Cerebellar cortex (tissue), 1 donor: Measurements from ENCODE around the gene SIK1.
"Not testable (repeated sequence)": the region's sequence is repeated elsewhere in the genome, so short reads cannot be mapped to it uniquely, and the experiment has no call there.

Experiments used
- DNase-seq: peaks from one replicate; pipeline ENCODE4 v3.0.0-alpha.2; 2015; ENCODE audit warnings: low spot score

Gene SIK1

DNA sequence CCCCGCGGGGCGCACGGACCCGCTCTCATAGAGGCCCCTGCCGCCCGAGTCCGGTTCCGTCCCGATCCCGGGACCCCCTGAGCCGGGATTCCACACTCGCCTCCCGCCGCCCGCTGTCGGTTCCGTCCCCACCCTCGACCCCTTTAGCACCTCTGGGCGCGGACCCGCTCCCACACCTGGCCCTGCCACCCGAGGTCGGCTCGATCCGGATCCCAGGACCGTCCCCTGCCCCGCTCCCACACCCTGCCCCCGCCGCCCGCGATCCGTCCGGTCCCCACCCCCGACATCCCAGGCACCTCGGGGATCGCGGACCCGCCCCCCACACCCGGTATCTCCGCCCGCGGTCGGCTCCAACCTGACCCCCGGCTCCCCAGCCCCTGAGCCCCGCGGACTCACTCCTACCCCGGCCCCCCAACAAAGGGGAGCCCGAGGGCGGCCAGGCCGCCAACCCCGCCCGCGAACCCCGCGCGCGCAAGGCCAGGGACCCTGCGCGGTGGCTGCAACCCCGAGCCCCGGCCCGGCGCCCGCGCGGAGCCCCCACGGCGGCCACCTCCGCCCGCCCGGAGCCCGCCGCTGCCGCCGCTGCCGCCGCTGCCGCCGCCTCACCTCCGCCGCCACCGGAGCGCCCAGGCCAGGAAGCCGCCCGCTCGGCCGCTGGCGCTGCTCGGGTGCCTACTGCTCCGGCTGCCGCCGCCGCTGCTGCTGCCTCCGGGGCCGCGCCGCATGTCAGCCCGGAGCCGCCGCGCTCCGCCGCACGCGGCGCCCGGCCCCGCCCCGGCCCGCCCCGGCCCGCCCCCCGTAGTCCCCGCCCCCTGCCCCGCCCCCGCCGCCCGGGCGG, at the start of gene SIK1:
TSS of gene SIK1 (minus strand) at position 728 of the 838 bp plus-strand sequence. CDS start 953 bp downstream, outside the sequence.
- DNase-seq: not testable (repeated sequence)

DNA sequence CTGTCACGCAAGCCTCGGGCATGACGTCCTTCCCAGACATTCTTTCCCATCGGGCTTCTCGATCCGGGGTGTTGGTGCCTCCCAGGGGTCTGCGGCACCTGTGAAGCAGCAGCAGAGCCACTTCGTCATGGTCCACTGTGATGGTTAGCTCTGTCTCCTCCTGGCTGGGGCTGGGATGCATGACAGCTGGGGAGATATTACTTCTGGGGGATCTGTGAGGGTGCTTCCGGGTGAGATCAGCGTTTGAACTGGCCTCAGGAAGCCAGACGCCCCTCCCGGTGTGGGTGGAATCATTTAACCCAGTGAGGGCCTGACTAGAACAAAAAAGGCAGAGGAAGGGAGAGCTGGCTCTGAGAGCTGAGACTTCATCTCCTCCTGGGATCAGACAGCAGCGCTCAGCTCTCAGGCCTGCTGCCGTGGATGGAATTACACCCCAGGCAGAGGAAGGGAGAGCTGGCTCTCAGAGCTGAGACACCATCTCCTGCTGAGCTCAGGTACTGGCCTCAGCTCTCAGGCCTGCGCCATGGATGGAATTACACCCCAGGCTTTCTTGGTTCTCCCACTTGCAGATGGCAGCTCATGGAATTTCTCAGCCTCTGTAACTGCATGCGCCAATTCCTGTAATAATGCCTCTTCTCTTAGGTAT, 44.8 kb upstream of the SIK1 start:
- DNase-seq: not testable (repeated sequence)

DNA sequence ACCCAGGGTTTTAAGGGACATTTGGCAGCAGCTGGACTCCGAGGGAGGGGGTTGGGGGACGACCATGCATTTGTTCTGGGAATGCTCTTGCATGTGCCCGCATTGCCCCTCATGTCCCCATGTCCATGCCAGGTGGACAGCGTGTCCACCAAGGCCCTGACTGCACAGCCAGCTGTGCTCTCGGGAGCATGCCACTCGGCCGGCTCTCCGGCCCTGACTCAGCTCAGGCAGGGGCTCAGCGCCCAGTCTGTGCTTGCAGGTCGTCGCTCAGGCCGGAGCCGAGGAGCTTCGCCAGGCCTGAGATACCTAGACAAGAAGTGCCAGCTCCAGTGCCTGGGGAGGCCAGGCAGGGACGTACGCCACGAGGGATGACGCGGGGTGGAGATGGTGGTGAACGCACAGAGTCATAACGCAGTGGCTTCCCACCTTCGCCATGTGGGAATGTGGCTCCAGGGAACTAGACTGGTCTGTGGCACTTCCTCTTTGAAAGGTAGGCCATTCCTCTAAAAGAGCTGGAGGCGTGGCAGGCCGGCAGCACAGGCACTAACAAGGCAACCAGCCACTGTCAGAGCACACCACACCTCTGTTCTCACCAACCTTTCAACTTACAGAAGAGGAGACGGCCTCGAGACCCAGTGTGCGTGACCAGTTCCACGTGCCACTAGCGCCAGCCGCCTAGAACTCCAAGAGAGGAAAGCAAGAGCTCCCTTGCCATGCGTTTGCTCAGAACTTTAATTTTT, 43.0 kb upstream of the SIK1 start:
- not testable (repeated sequence) for DNase-seq

DNA sequence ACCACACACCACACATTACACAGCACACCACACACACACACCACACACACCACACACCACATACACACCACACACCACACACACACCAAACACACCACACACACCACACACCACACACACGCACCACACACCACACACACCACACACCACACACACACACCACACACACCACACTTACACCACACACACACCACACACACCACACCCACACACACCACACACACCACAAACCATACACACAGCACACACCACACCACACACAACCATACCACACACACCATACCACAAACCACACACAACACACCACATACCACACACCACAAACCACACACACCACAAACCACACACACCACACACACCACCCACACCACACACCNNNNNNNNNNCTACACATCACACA, 40.9 kb upstream of the SIK1 start:
- no peak for DNase-seq

GRCh38 chr21:43465159-43465558, 38.2 kb upstream of the SIK1 start:
- DNase-seq: not testable (repeated sequence)

DNA sequence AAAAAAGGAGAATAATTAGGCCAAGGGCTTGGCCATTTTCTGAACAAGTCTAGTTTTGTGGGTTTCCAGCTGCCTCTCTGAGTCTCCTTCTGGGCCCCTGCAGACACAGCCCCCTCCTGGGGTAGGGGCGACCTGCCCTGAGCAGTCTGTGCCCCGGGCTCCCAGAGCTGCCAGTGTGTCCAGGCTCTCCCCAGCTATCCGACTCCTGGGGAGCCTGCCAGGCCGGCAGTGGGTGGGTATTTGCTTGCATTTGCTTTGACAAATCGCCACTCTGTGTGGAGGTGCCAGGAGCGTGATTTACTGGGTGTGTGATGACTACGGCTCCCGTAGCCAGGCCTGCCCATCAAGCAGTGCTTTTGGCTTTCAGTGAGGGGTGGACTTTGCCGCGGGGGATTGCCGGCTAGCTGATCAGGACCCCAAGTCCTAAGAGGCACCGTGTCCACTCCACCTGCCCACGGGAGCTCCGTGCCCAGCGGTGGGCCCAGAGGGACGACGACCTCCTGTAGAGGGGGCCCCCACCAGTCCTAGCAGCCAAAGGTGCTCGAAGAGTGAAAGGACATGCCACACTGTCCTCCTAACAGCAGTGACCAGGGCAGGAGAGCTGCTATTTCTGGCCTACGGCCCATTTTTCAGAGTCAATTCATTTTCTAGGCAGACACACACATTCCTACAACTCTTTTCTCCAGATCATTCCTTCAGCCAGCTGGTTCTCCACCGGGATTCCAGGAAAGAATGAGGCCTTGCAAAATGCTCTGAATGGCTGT, 36.7 kb upstream of the SIK1 start:
- not testable (repeated sequence) for DNase-seq

DNA sequence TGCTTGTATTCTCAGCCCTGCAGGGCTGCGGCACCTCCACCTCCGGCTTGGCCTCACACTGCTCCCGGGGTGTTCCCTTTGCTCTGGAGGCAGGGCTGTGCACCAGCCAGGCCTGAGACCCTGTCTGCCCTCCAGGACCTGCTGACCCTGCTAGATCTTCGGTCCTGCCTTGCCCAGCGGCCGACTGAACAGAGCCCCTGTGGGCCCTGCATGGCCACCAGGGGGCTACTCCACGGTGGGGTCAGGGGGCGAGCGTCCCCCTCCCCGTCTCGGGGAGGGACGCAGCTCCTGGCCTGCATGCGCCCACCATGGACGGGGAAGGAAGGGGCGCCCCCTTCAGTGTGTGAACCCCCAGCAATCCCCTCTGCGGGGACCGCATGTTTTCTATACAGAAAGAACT, 36.0 kb upstream of the SIK1 start:
- DNase-seq: not testable (repeated sequence)

DNA sequence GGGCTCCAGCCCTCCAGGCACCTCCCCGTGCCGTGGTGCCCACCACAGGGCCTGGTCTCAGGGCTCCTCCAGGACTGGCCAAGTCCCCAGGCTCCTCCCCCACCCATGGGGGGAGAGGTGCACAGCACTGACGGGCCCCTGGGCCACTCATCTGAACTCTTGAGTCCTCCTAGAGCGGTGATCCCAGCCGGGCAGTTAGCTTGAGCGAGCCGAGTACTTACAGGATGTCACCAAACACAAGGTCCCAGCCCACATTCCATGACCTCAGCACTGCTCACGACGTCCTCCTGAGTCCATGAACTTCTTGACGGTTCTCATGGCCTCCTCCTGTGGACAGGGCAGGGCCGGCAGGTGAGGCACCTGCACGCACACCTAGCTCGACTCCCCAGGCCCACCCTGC, 33.5 kb upstream of the SIK1 start:
- DNase-seq: not testable (repeated sequence)

- not testable (repeated sequence) for DNase-seq
Measured at GRCh38 chr21:43458995-43459394, 32.1 kb upstream of the SIK1 start.

- DNase-seq: not testable (repeated sequence)
Measured at GRCh38 chr21:43456616-43457314, 29.8 kb upstream of the SIK1 start.

DNA sequence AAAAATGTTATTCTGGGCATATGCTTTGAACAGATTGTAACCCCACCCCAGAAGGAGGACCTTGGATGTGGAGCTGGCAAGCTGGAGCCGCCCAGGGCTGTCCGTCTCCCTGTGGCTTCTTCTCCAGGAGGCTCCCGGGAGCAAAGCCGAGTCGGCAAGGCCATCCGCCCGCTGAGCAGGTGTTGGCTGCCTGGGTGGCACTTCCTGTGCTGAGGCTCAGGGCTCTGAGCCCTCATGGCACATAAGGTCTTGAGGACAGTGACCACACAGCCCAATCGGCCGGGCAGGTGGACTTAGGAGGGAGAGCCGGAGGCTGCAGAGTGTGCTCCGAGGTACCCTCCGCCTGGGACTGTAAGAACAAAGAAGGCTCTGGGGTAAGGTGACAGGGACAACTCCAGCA, 28.8 kb upstream of the SIK1 start:
- DNase-seq: not testable (repeated sequence)

- DNase-seq: not testable (repeated sequence)
Measured at GRCh38 chr21:43454176-43454575, 27.2 kb upstream of the SIK1 start.

DNA sequence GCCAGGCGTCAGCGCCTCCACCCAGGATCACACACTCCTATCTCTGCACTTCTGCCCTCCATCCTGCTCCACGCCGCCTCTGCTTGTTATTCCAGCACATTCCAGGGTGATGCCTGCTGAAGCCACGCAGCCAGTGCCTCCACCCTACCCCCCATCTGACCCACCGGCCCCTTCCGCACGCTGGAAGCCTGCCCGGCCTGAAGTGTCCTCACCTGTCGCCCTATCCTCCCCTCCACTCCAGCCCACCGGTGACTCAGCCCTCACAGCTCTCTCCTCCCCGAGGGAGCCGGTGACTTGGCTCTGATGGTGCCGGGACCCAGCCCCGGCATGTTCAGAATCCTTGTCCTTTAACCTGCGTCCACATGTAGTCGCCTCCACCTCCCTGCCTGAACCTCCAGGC, 24.9 kb upstream of the SIK1 start:
- not testable (repeated sequence) for DNase-seq

- not testable (repeated sequence) for DNase-seq
Measured at GRCh38 chr21:43450287-43450686, 23.4 kb upstream of the SIK1 start.

DNA sequence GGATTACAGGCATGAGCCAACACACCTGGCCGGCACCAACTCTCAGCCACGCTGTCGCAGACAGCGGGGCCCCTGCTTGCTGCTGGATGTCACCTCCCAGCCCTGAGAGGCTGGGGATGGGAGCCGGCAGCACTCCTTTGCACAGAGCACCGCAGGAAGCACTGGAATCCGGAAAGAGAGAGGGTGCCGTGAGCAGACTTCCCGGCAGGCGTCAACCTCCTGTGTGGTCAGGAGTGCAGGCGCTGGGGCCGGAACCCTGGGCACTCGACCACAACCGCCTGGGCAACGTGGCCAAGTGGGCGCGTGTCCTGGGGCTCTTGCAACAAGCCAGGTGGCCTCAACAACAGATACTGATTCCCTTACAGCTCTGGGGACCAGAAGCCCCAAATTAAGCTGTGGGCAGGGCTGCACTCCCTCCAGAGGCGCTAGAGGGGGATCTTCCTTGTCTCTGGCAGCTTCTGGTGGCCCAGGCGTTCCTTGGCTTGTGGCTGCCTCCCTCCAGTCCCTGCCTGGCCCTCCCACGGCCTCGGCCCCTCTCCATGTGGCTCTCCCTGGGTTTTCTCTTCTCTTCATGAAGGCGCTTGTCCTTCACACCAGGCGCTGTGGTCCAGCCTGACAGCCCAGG, 20.5 kb upstream of the SIK1 start:
- DNase-seq: not testable (repeated sequence)

DNA sequence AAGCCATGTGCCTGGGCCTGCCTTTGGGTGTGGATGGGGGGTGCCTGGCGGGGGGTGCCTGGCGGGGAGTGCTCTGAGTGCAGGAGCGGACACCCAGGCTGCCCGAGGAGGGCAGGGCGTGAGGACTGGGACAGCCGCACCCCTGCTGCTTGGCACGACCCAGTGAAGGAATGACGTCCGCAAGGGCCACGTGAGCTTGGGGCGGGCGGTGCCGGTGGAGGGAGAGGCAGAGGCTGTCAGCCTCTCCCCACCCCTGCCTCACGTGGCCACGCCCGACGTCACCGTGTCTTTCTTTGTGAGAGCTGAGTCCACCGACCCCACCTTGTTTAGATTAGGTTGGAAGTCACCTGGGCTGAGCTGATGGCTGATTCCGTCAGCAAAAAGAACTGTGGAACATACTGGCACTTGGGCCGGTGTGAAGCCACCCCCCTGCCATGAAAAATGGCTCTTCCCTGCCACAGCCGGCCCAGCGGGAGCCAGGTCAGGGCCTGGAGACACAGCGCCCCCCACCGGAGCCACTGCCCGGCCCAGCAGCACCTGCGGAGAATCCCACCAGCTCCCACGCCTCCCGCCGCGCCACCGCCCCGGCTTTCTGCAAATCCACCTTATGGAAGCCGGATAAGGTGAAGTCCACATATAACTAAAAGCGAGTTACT, 19.5 kb upstream of the SIK1 start:
- DNase-seq: not testable (repeated sequence)

- not testable (repeated sequence) for DNase-seq
Measured at GRCh38 chr21:43444524-43444923, 17.6 kb upstream of the SIK1 start.

DNA sequence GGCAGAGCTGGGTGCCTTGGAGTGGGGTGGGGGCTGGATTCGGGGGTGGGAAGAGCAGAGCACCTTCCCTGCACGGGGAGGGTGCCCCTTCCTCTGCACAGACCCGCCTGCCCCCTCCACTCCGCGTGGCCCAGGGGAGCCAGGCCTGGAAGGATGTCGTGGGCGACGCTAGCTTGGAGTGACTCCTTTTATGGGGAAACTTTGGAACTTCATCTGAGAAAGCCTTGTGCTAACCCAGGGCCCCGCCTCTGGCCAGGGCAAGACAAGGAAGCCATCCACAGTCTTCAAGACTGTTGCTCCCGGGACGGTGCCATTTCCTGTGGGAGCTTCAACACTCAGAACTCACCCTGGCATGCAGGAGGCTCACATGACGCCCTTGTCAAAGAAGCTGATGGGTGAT, 15.6 kb upstream of the SIK1 start:
- DNase-seq: not testable (repeated sequence)

DNA sequence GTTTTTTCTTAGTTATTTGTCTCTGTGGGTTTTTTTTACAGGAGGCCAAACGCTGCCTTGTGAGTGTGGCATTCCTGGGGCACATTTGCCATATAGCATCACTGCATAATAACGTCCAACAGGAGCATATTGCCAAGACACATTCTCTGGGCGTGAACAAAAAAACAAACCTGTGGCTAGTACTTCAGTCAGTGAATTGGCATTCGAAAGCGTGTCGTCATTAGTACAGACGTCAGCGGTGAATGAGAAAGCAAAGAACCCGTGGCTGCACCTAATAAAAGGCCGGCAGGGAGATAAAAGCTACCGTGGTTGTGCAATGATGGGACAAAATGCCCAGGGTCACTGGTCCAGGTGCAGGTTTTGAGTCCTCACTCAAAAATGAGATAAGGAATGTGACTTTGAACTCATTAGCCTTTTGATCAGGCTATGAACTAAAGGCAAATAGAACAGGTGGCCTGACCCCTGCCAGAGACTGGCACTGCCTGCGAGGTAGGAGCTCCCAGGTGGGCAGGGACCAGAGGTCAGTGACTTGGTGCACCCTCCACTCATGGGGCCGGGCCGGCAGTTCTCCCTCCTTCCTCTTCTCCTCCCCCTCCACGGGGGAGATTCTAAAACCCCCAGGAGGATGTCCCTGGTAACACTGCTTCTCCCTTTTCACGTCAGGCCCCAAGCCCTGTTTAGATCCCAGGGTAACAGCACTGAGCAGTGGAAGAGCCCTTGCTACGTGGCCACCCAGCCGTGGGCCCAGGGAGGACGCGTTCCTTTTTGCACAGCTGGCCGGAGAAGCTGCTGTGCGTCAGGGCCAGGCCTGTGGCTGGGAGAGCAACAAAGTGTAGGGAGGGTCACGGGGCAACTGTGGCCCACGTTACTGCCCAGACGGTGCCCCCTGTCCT, 14.2 kb upstream of the SIK1 start:
- not testable (repeated sequence) for DNase-seq
